Osteocyte (in vitro differentiated cells): ENCODE results near the gene CKLF. TPM values are rescaled to one million over a fixed set of nuclear protein-coding genes. Genes with fewer than 3 reads are reported as not detected.

Experiments
- DNase-seq: peaks from one replicate; pipeline ENCODE4 v3.0.0; 2021; ENCODE audit warnings: mixed read lengths; ENCODE audit not compliant: unreplicated experiment; ENCODE audit errors: extremely low spot score
- H3K27ac Mint-ChIP-seq: one replicate; pipeline ENCODE4 v1.8.0; 2021; ENCODE audit warnings: mild to moderate bottlenecking, mixed read lengths; ENCODE audit not compliant: unreplicated experiment
- H3K27me3 Mint-ChIP-seq: one replicate; pipeline ENCODE4 v1.8.0; 2021; ENCODE audit warnings: mixed read lengths; ENCODE audit not compliant: unreplicated experiment
- H3K36me3 Mint-ChIP-seq: one replicate; pipeline ENCODE4 v1.8.0; 2021; ENCODE audit warnings: mixed read lengths; ENCODE audit not compliant: unreplicated experiment
- H3K4me1 Mint-ChIP-seq: one replicate; pipeline ENCODE4 v1.8.0; 2021; ENCODE audit warnings: mixed read lengths; ENCODE audit not compliant: unreplicated experiment
- H3K4me3 Mint-ChIP-seq: one replicate; pipeline ENCODE4 v1.8.0; 2021; ENCODE audit warnings: mild to moderate bottlenecking, moderate library complexity, mixed read lengths; ENCODE audit not compliant: unreplicated experiment
- H3K9me3 Mint-ChIP-seq: one replicate; pipeline ENCODE4 v1.8.0; 2021; ENCODE audit warnings: mixed read lengths; ENCODE audit not compliant: unreplicated experiment
- total RNA-seq: library from RNA; stranded (reverse); gene quantifications from 2 replicates; pipeline ENCODE4 v1.2.1, GENCODE V29; 2021
- TF ChIP-seq, protein P1 (sequence below): fragments of 200-600 bp; sonication (generic); IDR thresholded peaks from 2 replicates; pipeline ENCODE4 v1.5.0; 2021; ENCODE audit warnings: antibody characterized with exemption, mild to moderate bottlenecking, moderate library complexity

CKLF gene
- total RNA-seq, 1 donor from 2014 or later: 41.5 TPM

DNA sequence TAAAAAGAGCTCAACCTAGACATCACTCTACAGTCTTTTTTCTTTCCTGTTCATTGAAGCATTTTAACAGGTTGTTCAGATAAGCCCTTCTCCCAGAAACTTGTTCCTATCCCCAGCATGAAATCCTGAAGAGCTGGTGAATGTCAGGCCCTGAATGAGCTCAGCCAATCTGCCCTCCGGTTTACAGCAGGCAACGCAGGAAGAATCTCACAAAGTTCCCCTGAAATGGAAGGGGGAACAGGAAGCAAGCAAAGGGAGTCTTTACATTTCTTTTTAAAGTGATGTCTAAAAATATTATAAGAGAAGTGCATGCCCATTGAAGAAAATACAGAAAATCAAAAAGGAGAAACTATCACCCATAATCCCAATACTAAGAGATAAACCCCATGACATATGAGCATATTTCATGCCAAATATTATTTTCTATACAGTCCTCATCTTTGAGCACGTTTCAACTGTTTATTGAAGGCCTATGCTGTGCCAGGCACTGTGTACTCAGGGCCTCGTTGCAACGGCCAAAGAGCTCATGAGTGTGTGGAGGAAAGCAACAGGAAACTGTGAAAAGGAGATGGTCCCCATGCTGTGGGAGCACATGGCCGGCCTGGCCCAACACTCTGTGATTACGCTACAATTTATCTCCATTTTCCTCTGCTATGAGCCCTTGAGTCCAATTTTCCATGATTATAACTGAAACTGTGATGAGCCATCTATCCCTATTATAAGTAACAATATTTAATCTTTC is 8.2 kb upstream of the CKLF start:
- H3K4me1 Mint-ChIP-seq: peaks cover 13% of the 10 kb centered on the region
- peaks cover 30% of the 10 kb centered on the region for H3K36me3 Mint-ChIP-seq
- H3K27me3 Mint-ChIP-seq: no peaks in the 10 kb centered on the region
- H3K27ac Mint-ChIP-seq: no peak overlapping the region
- peak; percentile 49 for DNase-seq
- no peaks in the 10 kb centered on the region for H3K9me3 Mint-ChIP-seq
- no peak overlapping the region for H3K4me3 Mint-ChIP-seq
- TF ChIP-seq, protein P1, sequence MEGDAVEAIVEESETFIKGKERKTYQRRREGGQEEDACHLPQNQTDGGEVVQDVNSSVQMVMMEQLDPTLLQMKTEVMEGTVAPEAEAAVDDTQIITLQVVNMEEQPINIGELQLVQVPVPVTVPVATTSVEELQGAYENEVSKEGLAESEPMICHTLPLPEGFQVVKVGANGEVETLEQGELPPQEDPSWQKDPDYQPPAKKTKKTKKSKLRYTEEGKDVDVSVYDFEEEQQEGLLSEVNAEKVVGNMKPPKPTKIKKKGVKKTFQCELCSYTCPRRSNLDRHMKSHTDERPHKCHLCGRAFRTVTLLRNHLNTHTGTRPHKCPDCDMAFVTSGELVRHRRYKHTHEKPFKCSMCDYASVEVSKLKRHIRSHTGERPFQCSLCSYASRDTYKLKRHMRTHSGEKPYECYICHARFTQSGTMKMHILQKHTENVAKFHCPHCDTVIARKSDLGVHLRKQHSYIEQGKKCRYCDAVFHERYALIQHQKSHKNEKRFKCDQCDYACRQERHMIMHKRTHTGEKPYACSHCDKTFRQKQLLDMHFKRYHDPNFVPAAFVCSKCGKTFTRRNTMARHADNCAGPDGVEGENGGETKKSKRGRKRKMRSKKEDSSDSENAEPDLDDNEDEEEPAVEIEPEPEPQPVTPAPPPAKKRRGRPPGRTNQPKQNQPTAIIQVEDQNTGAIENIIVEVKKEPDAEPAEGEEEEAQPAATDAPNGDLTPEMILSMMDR: no peak

DNA sequence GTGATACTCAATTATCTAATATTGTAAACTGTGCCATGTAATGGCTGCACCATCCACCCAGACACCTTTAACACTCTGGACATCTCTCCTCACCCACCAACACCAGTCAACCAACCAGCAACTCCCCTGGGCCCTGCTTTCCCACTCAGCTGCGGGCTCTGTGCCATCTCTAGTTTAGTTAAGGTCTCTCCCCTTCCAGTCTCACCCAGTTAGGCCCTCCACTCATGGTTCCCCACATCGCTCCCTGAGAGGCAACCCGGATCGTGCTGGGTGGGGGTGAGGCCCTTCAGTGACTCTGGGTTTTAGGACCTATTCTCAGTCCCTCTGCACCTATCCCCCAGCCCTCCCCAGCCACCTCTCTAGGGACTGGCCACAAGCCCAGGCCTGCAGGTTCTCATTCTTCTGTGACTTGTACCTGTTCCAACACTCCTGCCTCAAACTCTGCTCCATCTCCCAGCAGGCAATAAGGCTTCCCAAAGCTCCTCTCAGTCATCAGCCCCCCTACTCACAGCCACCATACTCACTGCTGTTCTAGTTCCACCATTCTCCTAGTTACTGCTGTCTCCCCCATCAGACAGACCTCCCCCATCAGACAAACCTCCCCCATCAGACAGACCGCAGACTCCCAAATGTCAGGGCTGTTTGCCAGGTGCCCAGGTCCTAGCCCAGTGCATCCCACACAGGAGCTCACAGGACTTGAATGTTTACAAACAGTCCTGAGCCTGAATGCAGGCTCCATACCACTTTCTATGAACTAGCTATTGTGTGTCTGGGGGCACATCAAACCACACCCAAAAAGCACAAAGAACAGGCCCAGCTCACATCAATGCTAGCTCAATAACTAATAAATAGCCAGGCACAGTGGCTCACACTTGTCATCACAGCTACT is 5.0 kb upstream of the CKLF start:
- Mint-ChIP-seq H3K27me3 (no peaks in the 10 kb centered on the region), H3K36me3 (peaks cover 20% of the 10 kb centered on the region), H3K4me1 (peaks cover 33% of the 10 kb centered on the region), H3K4me3 (no peak overlapping the region), H3K9me3 (no peaks in the 10 kb centered on the region), H3K27ac (peak overlapping the region; percentile 18)
- DNase-seq: peak; percentile 73
- TF ChIP-seq, protein P1: no peak

DNA sequence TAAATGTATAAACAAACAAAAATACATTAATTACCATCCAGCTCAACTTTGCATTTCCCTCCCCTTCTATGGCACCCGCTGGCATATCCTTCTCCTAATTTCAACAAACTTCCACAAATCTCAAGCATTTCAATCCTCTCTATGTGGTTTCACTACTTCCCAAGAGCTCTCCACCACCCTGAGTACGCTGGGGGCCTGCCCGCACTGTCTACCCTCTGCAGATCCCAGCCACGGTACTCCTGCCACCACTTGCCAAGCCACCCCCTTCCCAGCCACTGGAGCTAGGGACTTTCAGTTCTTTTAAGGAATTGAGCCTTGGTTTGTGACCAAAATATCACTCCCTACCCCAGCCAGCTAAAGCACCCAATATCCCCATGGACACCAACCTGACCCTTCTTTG is 4.3 kb upstream of the CKLF start:
- peak overlapping the region; percentile 76 for H3K4me3 Mint-ChIP-seq
- TF ChIP-seq, protein P1: no peak
- peaks cover 20% of the 10 kb centered on the region for H3K36me3 Mint-ChIP-seq
- peak overlapping the region; percentile 79 for H3K27ac Mint-ChIP-seq
- DNase-seq: peak; percentile 56
- H3K27me3 Mint-ChIP-seq: no peaks in the 10 kb centered on the region
- no peaks in the 10 kb centered on the region for H3K9me3 Mint-ChIP-seq
- H3K4me1 Mint-ChIP-seq: peaks cover 41% of the 10 kb centered on the region

DNA sequence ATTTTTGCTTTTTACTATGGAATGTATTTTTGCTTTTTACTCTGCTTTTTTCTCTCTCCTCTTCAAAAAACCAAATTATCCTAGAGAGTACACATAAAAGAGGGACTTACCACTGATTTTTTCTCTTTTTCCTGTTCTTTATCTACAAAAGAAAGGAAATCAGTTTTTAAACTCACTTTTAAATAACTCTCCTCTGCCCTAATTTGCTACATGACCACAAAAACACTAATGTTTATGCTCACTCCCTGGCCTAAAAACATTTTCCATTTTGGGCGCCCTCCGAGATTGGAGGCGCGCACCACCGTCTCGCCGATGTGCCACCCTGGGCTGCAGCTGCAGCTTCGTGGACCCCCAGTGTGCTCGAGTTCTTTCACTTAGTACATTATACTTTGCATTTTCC is 3.5 kb upstream of the CKLF start:
- Mint-ChIP-seq H3K27ac (peak overlapping the region; percentile 79), H3K4me1 (peaks cover 49% of the 10 kb centered on the region), H3K9me3 (no peaks in the 10 kb centered on the region), H3K27me3 (no peaks in the 10 kb centered on the region), H3K36me3 (peaks cover 20% of the 10 kb centered on the region), H3K4me3 (peak overlapping the region; percentile 76)
- TF ChIP-seq, protein P1: no peak
- no peak for DNase-seq
